NCI-H345 (cell line): Measurements from ENCODE around the gene TMEM131L.
A peak's percentile ranks its signal among the peaks of the same experiment; 100 is the strongest.
"Not testable (repeated sequence)": the region's sequence is repeated elsewhere in the genome, so short reads cannot be mapped to it uniquely, and the experiment has no call there.

Source experiments
- DNase-seq: peaks from one replicate; lab custom pipeline; 2025; lab: John Stamatoyannopoulos, UW

TMEM131L gene

GRCh38 chr4:153651587-153651986, 185.4 kb downstream of the TMEM131L start:
- no peak for DNase-seq

- no peak for DNase-seq
These were observed 186.1 kb downstream of the TMEM131L start for GRCh38 chr4:153652051-153652784.

- DNase-seq, result no peak
These were observed 188.9 kb downstream of the TMEM131L start for GRCh38 chr4:153655002-153655541.

DNA sequence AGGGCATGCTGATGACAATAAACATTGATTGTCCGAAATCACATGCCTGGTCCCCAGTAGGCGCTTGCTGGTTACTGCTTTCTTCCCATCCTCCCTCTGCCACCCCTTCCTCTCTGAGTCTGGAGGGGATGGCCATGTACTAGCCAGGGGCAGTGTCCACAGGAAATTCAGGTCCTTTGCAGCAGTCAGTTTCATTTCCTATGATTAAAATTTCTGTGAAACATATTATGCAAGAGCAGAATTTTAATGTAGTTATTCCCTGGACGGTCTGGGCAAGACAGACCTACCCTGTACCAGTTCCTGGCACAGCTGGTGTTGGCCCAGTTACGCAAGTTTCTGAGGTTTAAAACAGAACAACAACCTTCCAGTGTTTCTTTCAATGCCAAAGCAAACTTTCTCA, 189.8 kb downstream of the TMEM131L start:
- no peak for DNase-seq

- DNase-seq, result no peak
These were observed 195.2 kb downstream of the TMEM131L start for GRCh38 chr4:153661215-153661822.

GRCh38 chr4:153661908-153662307, 195.7 kb downstream of the TMEM131L start:
- no peak for DNase-seq

GRCh38 chr4:153663667-153664066, 197.5 kb downstream of the TMEM131L start:
- DNase-seq, result no peak

- DNase-seq, result not testable (repeated sequence)
These were observed 200.3 kb downstream of the TMEM131L start for GRCh38 chr4:153666505-153666904.

- no peak for DNase-seq
These were observed 202.5 kb downstream of the TMEM131L start for GRCh38 chr4:153668647-153669046.

- DNase-seq, result no peak
These were observed 203.7 kb downstream of the TMEM131L start for GRCh38 chr4:153669838-153670237.

- no peak for DNase-seq
These were observed 210.3 kb downstream of the TMEM131L start for GRCh38 chr4:153676486-153676885.

- no peak for DNase-seq
These were observed 210.8 kb downstream of the TMEM131L start for GRCh38 chr4:153676984-153677383.

- DNase-seq, result no peak
These were observed 213.3 kb downstream of the TMEM131L start for GRCh38 chr4:153679486-153679885.

- DNase-seq, result no peak
These were observed 217.6 kb downstream of the TMEM131L start for GRCh38 chr4:153683763-153684181.

DNA sequence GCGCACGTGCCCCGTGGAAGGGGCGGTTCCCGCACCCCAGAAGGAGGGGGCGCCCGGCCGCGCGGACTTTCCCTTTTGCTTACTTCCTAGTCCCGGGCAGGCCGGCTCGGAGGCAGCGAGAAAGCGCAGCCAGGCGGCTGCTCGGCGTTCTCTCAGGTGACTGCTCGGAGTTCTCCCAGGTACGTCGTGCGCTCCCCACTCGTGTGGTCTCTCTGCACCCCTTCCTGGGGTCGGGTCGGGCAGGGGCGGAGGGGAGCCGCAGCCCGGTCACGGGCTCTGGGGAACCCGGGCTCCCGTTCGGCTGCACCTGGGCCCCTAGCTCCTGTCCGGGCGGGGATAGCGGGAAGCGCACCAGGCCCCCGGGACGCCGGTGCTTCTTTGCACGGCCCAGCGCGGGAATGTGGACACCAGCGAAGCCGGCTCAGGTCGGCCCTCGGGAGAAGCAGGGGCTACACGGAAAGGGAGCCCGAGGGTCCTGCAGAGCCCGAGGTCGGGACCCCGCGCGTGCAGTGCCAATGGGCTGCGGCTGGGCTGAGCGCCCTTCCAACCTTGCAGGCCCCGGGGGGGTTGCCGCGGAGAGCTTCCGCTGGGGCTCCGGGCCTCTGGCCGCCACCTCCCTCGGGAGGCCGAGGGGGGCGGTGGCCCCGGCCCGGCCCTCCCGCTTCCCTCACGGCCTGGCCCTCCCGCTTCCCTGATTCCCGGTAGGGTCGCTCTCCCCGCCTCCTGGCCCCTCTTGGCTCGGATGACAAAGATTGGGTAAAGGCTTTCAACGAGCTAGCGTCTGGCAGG, 218.2 kb downstream of the TMEM131L start, which contains the start of gene TLR2:
TLR2 (plus strand) TSS at position 99 of the 789 bp plus-strand sequence. CDS start 18,628 bp downstream, outside the sequence.
- peak; percentile 8 for DNase-seq

GRCh38 chr4:153684971-153685371, 218.8 kb downstream of the TMEM131L start:
- no peak for DNase-seq
